Measurements from ENCODE around the gene TSHZ1. TPM values are rescaled to one million over a fixed set of nuclear protein-coding genes. Genes with fewer than 3 reads are reported as not detected.

TSHZ1 gene
- total and polyA plus RNA-seq, 4 donors, result 4.2 to 6.6 (median 5.6) TPM

- TF ChIP-seq RAD21 (IDR thresholded peaks at IDR 0.05) (no peak), RXRA (IDR thresholded peaks at IDR 0.05) (no peak), JUND (IDR thresholded peaks at IDR 0.05) (no peak), EGR1 (IDR thresholded peaks at IDR 0.05; ENCODE audit: low read depth in 2 of 2) (no peak), SP1 (IDR thresholded peaks at IDR 0.05) (no peak), FOXA2 (IDR thresholded peaks at IDR 0.05) (no peak), FOXA1 (IDR thresholded peaks at IDR 0.05) (no peak), ATF3 (IDR thresholded peaks at IDR 0.05) (no peak), MAX (IDR thresholded peaks at IDR 0.05) (no peak), HNF4G (IDR thresholded peaks at IDR 0.05) (no peak), HNF4A (conservative IDR thresholded peaks at IDR 0.05) (no peak)
- Histone ChIP-seq H3K27me3 (ENCODE audit: control insufficient read depth in 4 of 4, insufficient read depth in 4 of 4, low read length in 3 of 4) (no peaks in the 10 kb centered on the region), H3K4me3 (ENCODE audit: low read depth in 1 of 3, low read length in 3 of 3) (no peak overlapping the region), H3K9me3 (ENCODE audit: control insufficient read depth in 4 of 4, low read length in 3 of 4) (peaks cover 0 to 2% (median 0%) of the 10 kb centered on the region in 4 donors), H3K4me1 (ENCODE audit: control insufficient read depth in 4 of 4, insufficient read depth in 4 of 4, low read length in 3 of 4) (no peaks in the 10 kb centered on the region), H3K9ac (ENCODE audit: low read depth in 1 of 2, low read length in 2 of 2) (no peak overlapping the region), H3K27ac (ENCODE audit: low read depth in 1 of 2, low read length in 2 of 2) (no peak overlapping the region), H3K36me3 (ENCODE audit: control insufficient read depth in 4 of 4, insufficient read depth in 3 of 4, low read depth in 1 of 4, low read length in 3 of 4) (no peaks in the 10 kb centered on the region)
- no peak for DNase-seq (ENCODE audit: low spot score)
- 87% methylated on average over 4 of the region's 4 CpGs for WGBS
These were observed 95.4 kb downstream of the TSHZ1 start for GRCh38 chr18:75305984-75306383.

GRCh38 chr18:75307530-75307929, 96.9 kb downstream of the TSHZ1 start:
- Histone ChIP-seq H3K9ac (ENCODE audit: low read depth in 1 of 2, low read length in 2 of 2) (no peak overlapping the region), H3K27me3 (ENCODE audit: control insufficient read depth in 4 of 4, insufficient read depth in 4 of 4, low read length in 3 of 4) (no peaks in the 10 kb centered on the region), H3K4me3 (ENCODE audit: low read depth in 1 of 3, low read length in 3 of 3) (no peak overlapping the region), H3K4me1 (ENCODE audit: control insufficient read depth in 4 of 4, insufficient read depth in 4 of 4, low read length in 3 of 4) (no peaks in the 10 kb centered on the region), H3K9me3 (ENCODE audit: control insufficient read depth in 4 of 4, low read length in 3 of 4) (peaks cover 0 to 2% (median 0%) of the 10 kb centered on the region in 4 donors), H3K36me3 (ENCODE audit: control insufficient read depth in 4 of 4, insufficient read depth in 3 of 4, low read depth in 1 of 4, low read length in 3 of 4) (no peaks in the 10 kb centered on the region), H3K27ac (ENCODE audit: low read depth in 1 of 2, low read length in 2 of 2) (no peak overlapping the region)
- no peak for DNase-seq (ENCODE audit: low spot score)
- 77% methylated on average over 2 of the region's 2 CpGs for WGBS
- TF ChIP-seq RAD21 (IDR thresholded peaks at IDR 0.05) (no peak), CTCF (IDR thresholded peaks at IDR 0.05; ENCODE audit: low read depth, low read length, missing input control) (no peak), JUND (IDR thresholded peaks at IDR 0.05) (no peak), REST (IDR thresholded peaks at IDR 0.05) (no peak), HNF4A (conservative IDR thresholded peaks at IDR 0.05) (no peak), ZBTB33 (IDR thresholded peaks at IDR 0.05) (no peak), MAX (IDR thresholded peaks at IDR 0.05) (no peak), RXRA (IDR thresholded peaks at IDR 0.05) (no peak), EGR1 (IDR thresholded peaks at IDR 0.05; ENCODE audit: low read depth in 2 of 2) (no peak), FOXA2 (IDR thresholded peaks at IDR 0.05) (no peak), GABPA (IDR thresholded peaks at IDR 0.05 in 1 of 2, conservative IDR thresholded peaks at IDR 0.05 in 1 of 2) (no peak), NR2F2 (IDR thresholded peaks at IDR 0.05) (no peak), TAF1 (conservative IDR thresholded peaks at IDR 0.05) (no peak), HNF4G (IDR thresholded peaks at IDR 0.05) (no peak), ATF3 (IDR thresholded peaks at IDR 0.05) (no peak), YY1 (IDR thresholded peaks at IDR 0.05) (no peak), FOXA1 (IDR thresholded peaks at IDR 0.05) (no peak), SP1 (IDR thresholded peaks at IDR 0.05) (no peak)
